Posterior cingulate gyrus (tissue), 11 donors: ENCODE results near the gene ACOX1.

Experiments used
- DNase-seq, 10 donors: peaks; one replicate each; pipeline versions ENCODE4 v3.0.0 to v3.0.0-alpha.2; 2020 to 2021; ENCODE audit warnings: mixed read lengths in 3 of 10
- intact Hi-C: fragments of 100-400 bp; cut with DNase I; formaldehyde crosslinking; loops from one replicate; pipeline ENCODE4 v1.15.1; 2023

The ACOX1 gene

GRCh38 chr17:75978938-75979704 lies at the start of gene ACOX1, which contains the start of gene TEN1:
ACOX1 (minus strand) TSS chr17:75979166; CDS start chr17:75979073, 93 bp downstream.
TEN1 (plus strand) TSS chr17:75979240; CDS start chr17:75986193, 6,953 bp downstream.
- intact Hi-C loops = loop anchor here (1.0 to 2.0 kb wide), 2 partner anchors 26 to 38 kb away; partner anchors contain the start of gene FBF1
- DNase-seq = peak; percentile 96 to 99 (median 97)

GRCh38 chr17:76027159-76027839 lies 48.3 kb upstream of the ACOX1 start, which contains the start of gene EVPL:
EVPL (minus strand) TSS chr17:76027306; CDS start chr17:76027198, 108 bp downstream.
- intact Hi-C loops = no loop called here
- DNase-seq = peak in 2 of 10 donors; percentile 67 to 81

- intact Hi-C loops = no loop called here
- peak in 1 of 10 donors; percentile 52 for DNase-seq
These were observed 47.8 kb upstream of the ACOX1 start for GRCh38 chr17:76026714-76027158.

- intact Hi-C loops = no loop called here
- peak in 1 of 10 donors; percentile 37 for DNase-seq
These were observed 46.3 kb upstream of the ACOX1 start for GRCh38 chr17:76025294-76025693.

- no peak for DNase-seq
- intact Hi-C loops = no loop called here
These were observed 45.4 kb upstream of the ACOX1 start for GRCh38 chr17:76024353-76024752.

GRCh38 chr17:76023900-76024237 lies 44.9 kb upstream of the ACOX1 start:
- intact Hi-C loops = no loop called here
- DNase-seq = no peak

- DNase-seq = peak in 1 of 10 donors; percentile 80
- intact Hi-C loops = no loop called here
These were observed 44.3 kb upstream of the ACOX1 start for GRCh38 chr17:76022973-76023899.

GRCh38 chr17:76022285-76022684 lies 43.3 kb upstream of the ACOX1 start:
- intact Hi-C loops = no loop called here
- peak in 1 of 10 donors; percentile 75 for DNase-seq

- intact Hi-C loops = loop anchor here (10.0 kb wide), 1 partner anchor 255 kb away; no protein-coding TSS in a partner anchor
These were observed 41.0 kb upstream of the ACOX1 start for GRCh38 chr17:76019833-76020467.

GRCh38 chr17:76018801-76019200 lies 39.8 kb upstream of the ACOX1 start:
- intact Hi-C loops = loop anchor here (10.0 kb wide), 1 partner anchor 256 kb away; no protein-coding TSS in a partner anchor
- DNase-seq = no peak

More at GRCh38 chr17:76019833-76020467, 41.0 kb upstream of the ACOX1 start:
- no peak for DNase-seq

- intact Hi-C loops = loop anchor here (10.0 kb wide), 1 partner anchor 256 kb away; no protein-coding TSS in a partner anchor
- no peak for DNase-seq
These were observed 39.3 kb upstream of the ACOX1 start for GRCh38 chr17:76018340-76018680.

GRCh38 chr17:76017481-76018339 lies 38.7 kb upstream of the ACOX1 start:
- peak in 1 of 10 donors; percentile 76 for DNase-seq
- intact Hi-C loops = loop anchor here (10.0 kb wide), 1 partner anchor 257 kb away; no protein-coding TSS in a partner anchor

GRCh38 chr17:76014925-76015261 lies 35.9 kb upstream of the ACOX1 start:
- peak in 1 of 10 donors; percentile 84 for DNase-seq
- intact Hi-C loops = loop anchor here (10.0 kb wide), 1 partner anchor 260 kb away; no protein-coding TSS in a partner anchor

- intact Hi-C loops = loop anchor here (10.0 kb wide), 1 partner anchor 260 kb away; no protein-coding TSS in a partner anchor
- peak in 8 of 10 donors; percentile 51 to 94 (median 62) for DNase-seq
These were observed 35.3 kb upstream of the ACOX1 start for GRCh38 chr17:76014100-76014924.

GRCh38 chr17:76013377-76013932 lies 34.5 kb upstream of the ACOX1 start:
- DNase-seq = peak in 1 of 10 donors; percentile 74
- intact Hi-C loops = loop anchor here (10.0 kb wide), 1 partner anchor 261 kb away; no protein-coding TSS in a partner anchor

GRCh38 chr17:76011951-76012350 lies 33.0 kb upstream of the ACOX1 start:
- intact Hi-C loops = loop anchor here (10.0 kb wide), 1 partner anchor 263 kb away; no protein-coding TSS in a partner anchor
- no peak for DNase-seq
